BLaER1 treated with 17β-estradiol and CSF1 and Interleukin-3, amounts not matched to agents 10 nM and 100 nM (cell line): ENCODE results near the gene ULBP1.
A peak's percentile ranks its signal among the peaks of the same experiment; 100 is the strongest.
"Not testable (repeated sequence)": the region's sequence is repeated elsewhere in the genome, so short reads cannot be mapped to it uniquely, and the experiment has no call there.

Experiments
- H3K27ac ChIP-seq, 11 experiments: shearing (Covaris generic); formaldehyde crosslinking; 2 replicates each; pipeline ENCODE4 v1.8.1; 2022
- H3K27me3 ChIP-seq, 11 experiments: shearing (Covaris generic); formaldehyde crosslinking; 2 replicates each; pipeline ENCODE4 v1.8.1; 2022
- H3K36me3 ChIP-seq, 11 experiments: shearing (Covaris generic); formaldehyde crosslinking; 2 replicates each; pipeline ENCODE4 v1.8.1; 2022
- H3K4me1 ChIP-seq, 10 experiments: shearing (Covaris generic); formaldehyde crosslinking; 2 replicates each; pipeline ENCODE4 v1.8.1; 2022
- H3K4me2 ChIP-seq, 11 experiments: shearing (Covaris generic); formaldehyde crosslinking; 2 replicates each; pipeline ENCODE4 v1.8.1; 2022
- H3K4me3 ChIP-seq, 10 experiments: shearing (Covaris generic); formaldehyde crosslinking; 2 replicates each; pipeline ENCODE4 v1.8.1; 2022
- H3K9ac ChIP-seq, 11 experiments: shearing (Covaris generic); formaldehyde crosslinking; 2 replicates each; pipeline ENCODE4 v1.8.1; 2022
- H3K9me3 ChIP-seq, 11 experiments: shearing (Covaris generic); formaldehyde crosslinking; replicated peaks in 1 of 11; 2 replicates each; pipeline ENCODE4 v1.8.1; 2022
- H4K20me1 ChIP-seq, 11 experiments: shearing (Covaris generic); formaldehyde crosslinking; 2 replicates each; pipeline ENCODE4 v1.8.1; 2022
- Cebpa-rat ChIP-seq, 11 experiments: shearing (Covaris generic); IDR thresholded peaks; 2 replicates each; pipeline ENCODE4 v1.8.1; 2022

Gene ULBP1

GRCh38 chr6:149983145-149983544 is 19.4 kb downstream of the ULBP1 start:
- no peaks in the 10 kb centered on the region for H3K4me1 ChIP-seq
- no peak overlapping the region for H3K4me2 ChIP-seq
- no peak overlapping the region for H3K27ac ChIP-seq
- H3K9ac ChIP-seq = no peak overlapping the region
- peaks cover 12 to 29% (median 16%) of the 10 kb centered on the region in 11 experiments for H3K9me3 ChIP-seq
- peaks cover 0 to 23% (median 5%) of the 10 kb centered on the region in 11 experiments; a peak in 6 of 22 replicates for H4K20me1 ChIP-seq
- no peaks in the 10 kb centered on the region for H3K36me3 ChIP-seq
- TF ChIP-seq Cebpa-rat (IDR thresholded peaks at IDR 0.05) = no peak
- H3K27me3 ChIP-seq = peaks cover 74 to 86% (median 84%) of the 10 kb centered on the region in 11 experiments
- no peak overlapping the region for H3K4me3 ChIP-seq

DNA sequence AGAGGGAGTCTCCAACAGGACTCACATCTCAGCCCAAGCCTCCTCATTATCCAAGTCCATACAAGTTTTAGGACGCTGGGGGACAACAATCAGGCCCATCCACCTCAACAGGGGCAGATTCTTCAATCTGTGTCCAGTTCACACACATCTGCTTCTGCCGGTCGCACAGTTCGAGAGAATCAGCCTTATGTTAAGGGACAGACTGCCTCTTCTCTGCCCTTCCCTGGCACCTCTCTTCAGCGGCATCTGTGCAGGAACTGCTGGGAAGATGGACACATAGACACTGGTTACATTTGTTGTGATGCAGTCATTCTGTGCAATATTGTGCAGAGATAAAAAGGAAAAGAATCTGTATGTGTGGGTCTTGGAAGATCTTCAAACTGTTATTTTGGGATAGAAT is 21.0 kb downstream of the ULBP1 start:
- H3K27ac ChIP-seq = no peak overlapping the region
- H4K20me1 ChIP-seq = peaks cover 0 to 38% (median 19%) of the 10 kb centered on the region in 11 experiments; a peak in 17 of 22 replicates
- TF ChIP-seq Cebpa-rat (IDR thresholded peaks at IDR 0.05) = no peak
- H3K4me1 ChIP-seq = peaks cover 6 to 8% (median 6%) of the 10 kb centered on the region in 10 experiments
- H3K4me2 ChIP-seq = no peak overlapping the region
- peaks cover 20 to 39% (median 24%) of the 10 kb centered on the region in 11 experiments for H3K9me3 ChIP-seq
- H3K9ac ChIP-seq = no peak overlapping the region
- H3K27me3 ChIP-seq = peaks cover 86 to 92% (median 91%) of the 10 kb centered on the region in 11 experiments
- no peak overlapping the region for H3K4me3 ChIP-seq
- H3K36me3 ChIP-seq = no peaks in the 10 kb centered on the region

- Histone ChIP-seq H3K9ac (no peak overlapping the region), H3K4me3 (no peak overlapping the region), H3K36me3 (no peaks in the 10 kb centered on the region), H3K4me1 (peaks cover 13 to 15% (median 14%) of the 10 kb centered on the region in 10 experiments), H3K4me2 (no peak overlapping the region), H3K27ac (no peak overlapping the region), H3K27me3 (peaks cover 93 to 99% (median 99%) of the 10 kb centered on the region in 11 experiments), H3K9me3 (peaks cover 20 to 39% (median 24%) of the 10 kb centered on the region in 11 experiments), H4K20me1 (peaks cover 0 to 45% (median 26%) of the 10 kb centered on the region in 11 experiments; a peak in 18 of 22 replicates)
- no peak for TF ChIP-seq Cebpa-rat (IDR thresholded peaks at IDR 0.05)
Observed at GRCh38 chr6:149985481-149985937, 21.8 kb downstream of the ULBP1 start.

DNA sequence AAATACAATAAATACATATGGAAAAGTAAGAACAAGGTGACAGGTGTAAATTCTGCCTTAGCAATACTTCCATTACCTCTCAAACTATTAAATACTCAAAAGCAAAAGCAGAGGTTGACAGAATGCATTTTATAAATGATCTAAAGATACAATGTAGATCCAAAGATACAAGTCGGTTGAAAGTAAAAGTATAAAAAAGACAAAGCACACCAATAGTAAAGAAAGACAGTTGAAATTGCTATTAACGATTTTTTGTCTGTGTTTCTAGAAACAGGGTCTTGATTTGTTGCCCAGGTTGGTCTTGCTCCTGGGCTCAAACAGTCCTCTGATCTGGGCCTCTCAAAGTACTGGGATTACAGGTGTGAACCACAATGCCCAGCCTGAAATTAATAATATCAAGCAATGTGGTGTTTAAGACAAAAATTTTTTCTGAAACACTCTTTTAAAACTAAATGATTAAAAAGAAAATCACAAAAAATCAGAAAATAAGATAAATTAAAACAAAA is 23.9 kb downstream of the ULBP1 start:
- Histone ChIP-seq H4K20me1 (peaks cover 0 to 60% (median 40%) of the 10 kb centered on the region in 11 experiments; a peak in 18 of 22 replicates), H3K4me3 (peak overlapping the region in 2 of 10 experiments; percentile 7 to 41; a peak in 3 of 20 replicates), H3K36me3 (no peaks in the 10 kb centered on the region), H3K9ac (no peak overlapping the region), H3K27ac (no peak overlapping the region), H3K4me2 (no peak overlapping the region), H3K27me3 (peaks cover 100% of the 10 kb centered on the region in 11 experiments), H3K9me3 (peaks cover 20 to 39% (median 24%) of the 10 kb centered on the region in 11 experiments), H3K4me1 (peaks cover 19 to 27% (median 25%) of the 10 kb centered on the region in 10 experiments)
- no peak for TF ChIP-seq Cebpa-rat (IDR thresholded peaks at IDR 0.05)

GRCh38 chr6:149988550-149989346 is 25.0 kb downstream of the ULBP1 start:
- Histone ChIP-seq H3K9ac (no peak overlapping the region), H3K4me2 (peak overlapping the region in 4 of 11 experiments; percentile 88 to 97 (median 92); a peak in 2 of 22 replicates), H3K36me3 (no peaks in the 10 kb centered on the region), H4K20me1 (peaks cover 0 to 55% (median 40%) of the 10 kb centered on the region in 11 experiments; a peak in 18 of 22 replicates), H3K27ac (no peak overlapping the region), H3K27me3 (peaks cover 100% of the 10 kb centered on the region in 11 experiments), H3K9me3 (peaks cover 20 to 39% (median 24%) of the 10 kb centered on the region in 11 experiments), H3K4me1 (peaks cover 19 to 27% (median 25%) of the 10 kb centered on the region in 10 experiments), H3K4me3 (peak overlapping the region in 3 of 10 experiments; percentile 7 to 18 (median 13); a peak in 3 of 20 replicates)
- no peak for TF ChIP-seq Cebpa-rat (IDR thresholded peaks at IDR 0.05)

- Histone ChIP-seq H3K4me2 (peak overlapping the region; percentile 78 to 97 (median 88)), H3K9me3 (peaks cover 20 to 39% (median 24%) of the 10 kb centered on the region in 11 experiments), H3K4me1 (peaks cover 19 to 27% (median 25%) of the 10 kb centered on the region in 10 experiments), H4K20me1 (peaks cover 0 to 55% (median 39%) of the 10 kb centered on the region in 11 experiments; a peak in 18 of 22 replicates), H3K9ac (peak overlapping the region in 5 of 11 experiments; percentile 1 to 38 (median 18); a peak in 3 of 22 replicates), H3K27ac (no peak overlapping the region), H3K4me3 (peak overlapping the region; percentile 43 to 70 (median 55)), H3K27me3 (peaks cover 100% of the 10 kb centered on the region in 11 experiments), H3K36me3 (no peaks in the 10 kb centered on the region)
- no peak for TF ChIP-seq Cebpa-rat (IDR thresholded peaks at IDR 0.05)
Observed at GRCh38 chr6:149990212-149990660, 26.5 kb downstream of the ULBP1 start.

- H3K4me1 ChIP-seq = peaks cover 19 to 27% (median 25%) of the 10 kb centered on the region in 10 experiments
- H4K20me1 ChIP-seq = peaks cover 0 to 53% (median 37%) of the 10 kb centered on the region in 11 experiments; a peak in 18 of 22 replicates
- 0 out of 22 replicates have a peak, but pooled peaks of 1 of the 11 experiments have one; percentile 26 for TF ChIP-seq Cebpa-rat (IDR thresholded peaks at IDR 0.05)
- peak overlapping the region; percentile 43 to 70 (median 55) for H3K4me3 ChIP-seq
- H3K36me3 ChIP-seq = no peaks in the 10 kb centered on the region
- H3K9me3 ChIP-seq = peaks cover 20 to 33% (median 24%) of the 10 kb centered on the region in 11 experiments
- H3K27ac ChIP-seq = no peak overlapping the region
- peak overlapping the region; percentile 78 to 97 (median 88) for H3K4me2 ChIP-seq
- H3K27me3 ChIP-seq = peaks cover 99 to 100% (median 100%) of the 10 kb centered on the region in 11 experiments
- peak overlapping the region in 4 of 11 experiments; percentile 1 to 38 (median 22); a peak in 3 of 22 replicates for H3K9ac ChIP-seq
Observed at GRCh38 chr6:149990661-149991471, 27.1 kb downstream of the ULBP1 start.

GRCh38 chr6:149991472-149991795 is 27.7 kb downstream of the ULBP1 start:
- H3K9me3 ChIP-seq = peaks cover 20 to 30% (median 24%) of the 10 kb centered on the region in 11 experiments
- H3K4me1 ChIP-seq = peaks cover 19 to 27% (median 25%) of the 10 kb centered on the region in 10 experiments
- not testable (repeated sequence) for H3K27ac ChIP-seq, H3K9ac ChIP-seq, H3K36me3 ChIP-seq
- H3K27me3 ChIP-seq = peaks cover 96 to 100% (median 100%) of the 10 kb centered on the region in 11 experiments
- peak overlapping the region in 6 of 10 experiments; percentile 46 to 65 (median 55); a peak in 7 of 20 replicates for H3K4me3 ChIP-seq
- peaks cover 0 to 54% (median 37%) of the 10 kb centered on the region in 11 experiments; a peak in 18 of 22 replicates for H4K20me1 ChIP-seq
- peak overlapping the region; percentile 78 to 97 (median 88) for H3K4me2 ChIP-seq
